Fibroblast of lung (primary cell): ENCODE results near the gene MYADM. TPM values are rescaled to one million over a fixed set of nuclear protein-coding genes. Genes with fewer than 3 reads are reported as not detected.

ENCODE experiments used
- DNase-seq, 2 donors: peaks; one replicate each; pipeline versions ENCODE4 v3.0.0 to v3.0.0-alpha.2; 2010; ENCODE audit warnings: low read depth in 2 of 2
- H2AFZ ChIP-seq: 2 replicates; pipeline ENCODE4 v1.5.1; 2012; ENCODE audit warnings: low read length, control low read depth, inconsistent platforms
- H3K27ac ChIP-seq: 2 replicates; pipeline ENCODE4 v1.5.1; 2011; ENCODE audit warnings: low read length, control low read depth; ENCODE audit not compliant: insufficient read depth
- H3K27me3 ChIP-seq: 2 replicates; pipeline ENCODE4 v1.5.1; 2011; ENCODE audit warnings: mild to moderate bottlenecking, low read length; ENCODE audit not compliant: control insufficient read depth, insufficient read depth
- H3K36me3 ChIP-seq: 2 replicates; pipeline ENCODE4 v1.5.1; 2011; ENCODE audit warnings: low read length; ENCODE audit not compliant: control insufficient read depth, insufficient read depth
- H3K4me1 ChIP-seq: 2 replicates; pipeline ENCODE4 v1.5.1; 2011; ENCODE audit warnings: low read length; ENCODE audit not compliant: control insufficient read depth, insufficient read depth; ENCODE audit errors: extremely low read depth
- H3K4me2 ChIP-seq: 2 replicates; pipeline ENCODE4 v1.5.1; 2011; ENCODE audit warnings: low read length, control low read depth; ENCODE audit not compliant: insufficient read depth; ENCODE audit errors: extremely low read depth
- H3K4me3 ChIP-seq, 4 experiments: fragments of 200-600 bp in 1 of 4; sonication (generic) in 1 of 4; replicated peaks in 1 of 4; 2 replicates each; pipeline ENCODE4 v1.5.1; 2011 to 2016; ENCODE audit warnings: low read length in 4 of 4, low read depth in 3 of 4, mild to moderate bottlenecking in 3 of 4, control low read depth in 2 of 4, inconsistent platforms in 1 of 4, mixed read lengths in 1 of 4; ENCODE audit not compliant: insufficient read depth in 1 of 4; ENCODE audit errors: control extremely low read depth in 1 of 4
- H3K79me2 ChIP-seq: 2 replicates; pipeline ENCODE4 v1.5.1; 2012; ENCODE audit warnings: mild to moderate bottlenecking, low read length, inconsistent platforms; ENCODE audit not compliant: control insufficient read depth, insufficient read depth
- H3K9ac ChIP-seq: 2 replicates; pipeline ENCODE4 v1.5.1; 2011; ENCODE audit warnings: mild to moderate bottlenecking, low read length, control low read depth; ENCODE audit not compliant: insufficient read depth
- H3K9me3 ChIP-seq: 2 replicates; pipeline ENCODE4 v1.5.1; 2012; ENCODE audit warnings: low read depth, low read length; ENCODE audit not compliant: control insufficient read depth, insufficient read depth
- H4K20me1 ChIP-seq: 2 replicates; pipeline ENCODE4 v1.5.1; 2011; ENCODE audit warnings: low read length; ENCODE audit not compliant: control insufficient read depth, insufficient read depth; ENCODE audit errors: extremely low read depth
- CTCF ChIP-seq, 2 donors: IDR thresholded peaks in 1 of 2; conservative IDR thresholded peaks in 1 of 2; 1 replicate in 1 of 2; 2 replicates in 1 of 2; pipeline ENCODE4 v1.5.1; 2011 to 2012; ENCODE audit warnings: low read length in 2 of 2, control low read depth in 1 of 2, inconsistent platforms in 1 of 2, low read depth in 1 of 2, mild to moderate bottlenecking in 1 of 2
- EZH2 ChIP-seq: IDR thresholded peaks from 2 replicates; pipeline ENCODE4 v1.5.1; 2012; ENCODE audit warnings: low read length, control low read depth, mild to moderate bottlenecking; ENCODE audit errors: missing control alignments
- polyA plus RNA-seq, 2 donors: library from polyadenylated mRNA; depleted of rRNA in 1 of 2; stranded (reverse) in 1 of 2; unstranded in 1 of 2; fragments of >200 nt; gene quantifications; 2 replicates each; pipeline ENCODE4 v1.2.1, GENCODE V29; 2011 to 2012; ENCODE audit warnings: missing spikeins in 1 of 2
- total RNA-seq: library from RNA; depleted of rRNA; stranded (reverse); fragments of >200 nt; gene quantifications from 2 replicates; pipeline ENCODE4 v1.2.1, GENCODE V29; 2014

Gene MYADM
- total and polyA plus RNA-seq, 2 donors (not counting 1 experiment from before 2014, with no cell fraction given), result 9.1 to 51.5 TPM

GRCh38 chr19:53877361-53877766 lies 9.7 kb downstream of the MYADM start:
- Histone ChIP-seq H4K20me1 (no peaks in the 10 kb centered on the region), H3K79me2 (peaks cover 11% of the 10 kb centered on the region), H3K4me2 (no peak overlapping the region), H3K9me3 (no peaks in the 10 kb centered on the region), H2AFZ (no peak overlapping the region), H3K4me3 (no peak overlapping the region), H3K9ac (no peak overlapping the region), H3K27ac (no peak overlapping the region), H3K4me1 (peaks cover 8% of the 10 kb centered on the region), H3K27me3 (peaks cover 27% of the 10 kb centered on the region), H3K36me3 (peaks cover 15% of the 10 kb centered on the region)
- TF ChIP-seq CTCF (conservative IDR thresholded peaks at IDR 0.05 in 1 of 2, IDR thresholded peaks at IDR 0.05 in 1 of 2; ENCODE audit: low read depth in 1 of 2, low read length in 2 of 2) (no peak), EZH2 (no peak)
- DNase-seq, result peak in 1 of 2 donors; percentile 22

DNA sequence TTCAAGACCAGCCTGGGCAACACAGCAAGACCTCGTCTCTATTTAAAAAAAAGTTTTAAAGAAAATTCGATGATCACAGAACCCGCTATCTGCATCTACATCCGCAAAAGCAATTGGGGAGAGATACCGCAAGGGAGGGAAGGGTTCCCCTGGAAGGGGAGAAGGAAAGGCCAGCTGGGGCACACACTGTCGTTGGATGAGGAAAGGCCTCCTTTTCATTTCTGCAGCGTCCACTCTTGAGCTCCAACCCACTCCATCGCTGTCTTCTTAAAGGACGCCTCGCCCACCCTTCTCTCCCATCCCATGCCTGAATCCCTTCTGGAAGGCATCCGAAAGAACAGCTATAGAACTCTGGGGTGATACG lies 11.1 kb downstream of the MYADM start:
- peaks cover 8% of the 10 kb centered on the region for H3K4me1 ChIP-seq
- H3K27ac ChIP-seq, result peak overlapping the region; percentile 31
- H3K79me2 ChIP-seq, result peaks cover 3% of the 10 kb centered on the region
- H3K4me2 ChIP-seq, result peak overlapping the region; percentile 94
- TF ChIP-seq EZH2 (no peak), CTCF (conservative IDR thresholded peaks at IDR 0.05 in 1 of 2, IDR thresholded peaks at IDR 0.05 in 1 of 2; ENCODE audit: low read depth in 1 of 2, low read length in 2 of 2) (no peak)
- no peaks in the 10 kb centered on the region for H4K20me1 ChIP-seq
- H3K9ac ChIP-seq, result peak overlapping the region; percentile 53
- no peaks in the 10 kb centered on the region for H3K9me3 ChIP-seq
- peak overlapping the region; percentile 69 to 79 (median 76) for H3K4me3 ChIP-seq
- peaks cover 7% of the 10 kb centered on the region for H3K36me3 ChIP-seq
- peak overlapping the region; percentile 85 for H2AFZ ChIP-seq
- peak in 1 of 2 donors; percentile 16 for DNase-seq
- H3K27me3 ChIP-seq, result peaks cover 36% of the 10 kb centered on the region

DNA sequence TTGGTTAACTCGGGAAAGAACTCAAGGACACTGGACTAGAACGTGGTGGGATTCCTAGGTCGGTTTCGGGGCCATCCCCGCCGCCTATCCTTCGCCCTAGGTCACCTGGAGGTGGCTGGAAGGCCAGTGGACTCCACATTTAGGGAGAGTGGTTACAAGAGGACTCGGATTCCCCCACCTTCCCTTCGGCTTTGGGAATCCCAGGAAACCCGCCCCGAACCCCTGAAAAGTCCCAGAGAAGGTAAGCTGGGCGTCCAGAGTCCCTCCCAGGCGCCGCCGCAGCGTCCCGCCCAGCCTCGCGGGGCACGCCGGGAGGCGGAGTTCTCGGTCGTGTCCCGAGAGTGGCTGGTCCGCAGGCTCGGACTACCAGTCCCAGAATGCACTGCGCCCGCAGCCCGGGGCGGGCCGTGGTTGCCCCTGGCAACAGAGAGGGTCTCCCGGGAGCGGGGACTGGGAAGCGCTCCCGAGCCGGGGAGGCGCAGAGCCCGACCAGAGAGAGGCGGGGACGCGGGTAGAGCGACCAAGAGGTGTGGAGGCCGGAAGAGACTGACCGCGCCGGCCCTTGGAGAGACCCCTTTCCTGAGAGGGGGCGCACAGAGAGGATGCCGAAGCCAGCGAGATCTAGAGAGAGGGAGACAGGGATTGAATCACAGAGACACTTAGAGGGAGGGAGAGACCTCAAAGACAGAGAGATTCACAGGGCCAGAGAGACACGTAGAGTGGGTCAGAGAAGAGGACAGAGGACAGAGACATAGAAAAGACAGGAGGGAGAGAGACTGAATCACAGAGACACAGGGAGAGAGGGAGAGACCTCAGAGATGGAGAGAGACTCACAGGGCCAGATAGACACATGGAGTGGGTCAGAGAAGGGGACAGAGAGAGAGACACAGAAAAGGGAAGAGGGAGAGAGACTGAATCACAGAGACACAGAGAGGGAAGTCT lies 11.7 kb downstream of the MYADM start:
- Histone ChIP-seq H4K20me1 (no peaks in the 10 kb centered on the region), H2AFZ (peak overlapping the region; percentile 85), H3K36me3 (peaks cover 3% of the 10 kb centered on the region), H3K9me3 (no peaks in the 10 kb centered on the region), H3K4me1 (peaks cover 8% of the 10 kb centered on the region), H3K4me2 (peak overlapping the region; percentile 97), H3K9ac (peak overlapping the region; percentile 53), H3K4me3 (peak overlapping the region; percentile 69 to 79 (median 76)), H3K27me3 (peaks cover 43% of the 10 kb centered on the region), H3K79me2 (no peaks in the 10 kb centered on the region), H3K27ac (peak overlapping the region; percentile 31)
- DNase-seq, result peak; percentile 82 to 87
- TF ChIP-seq CTCF (conservative IDR thresholded peaks at IDR 0.05 in 1 of 2, IDR thresholded peaks at IDR 0.05 in 1 of 2; ENCODE audit: low read depth in 1 of 2, low read length in 2 of 2) (no peak), EZH2 (no peak)
